ENCODE measurements around the gene BCL2L12. TPM values are rescaled to one million over a fixed set of nuclear protein-coding genes. Genes with fewer than 3 reads are reported as not detected.

Gene BCL2L12
- total RNA-seq, 1 donor from 2014 or later, result 17.0 TPM

GRCh38 chr19:49678985-49679770 lies 13.4 kb downstream of the BCL2L12 start:
- Histone ChIP-seq H3K36me3 (peaks cover 38% of the 10 kb centered on the region), H3K9me3 (no peaks in the 10 kb centered on the region), H3K4me1 (peaks cover 37% of the 10 kb centered on the region), H3K27ac (peak overlapping the region; percentile 92), H3K4me3 (no peak overlapping the region), H3K27me3 (ENCODE audit: low read depth) (no peaks in the 10 kb centered on the region)
- intact Hi-C loops (cut with DNase I), result no loop called here
- ATAC-seq (no peak), DNase-seq (no peak)
- TF ChIP-seq CTCF (IDR thresholded peaks at IDR 0.05), result no peak

- intact Hi-C loops (cut with DNase I), result no loop called here
- TF ChIP-seq CTCF (IDR thresholded peaks at IDR 0.05), result no peak
- Histone ChIP-seq H3K4me3 (no peak overlapping the region), H3K9me3 (no peaks in the 10 kb centered on the region), H3K36me3 (peaks cover 45% of the 10 kb centered on the region), H3K27ac (peak overlapping the region; percentile 67), H3K27me3 (ENCODE audit: low read depth) (no peaks in the 10 kb centered on the region), H3K4me1 (peaks cover 37% of the 10 kb centered on the region)
- ATAC-seq (no peak), DNase-seq (no peak)
Observed at GRCh38 chr19:49679771-49680413, 14.2 kb downstream of the BCL2L12 start.

GRCh38 chr19:49680421-49681351 lies 15.0 kb downstream of the BCL2L12 start:
- ATAC-seq, result peak; percentile 23 to 57
- H3K4me1 ChIP-seq, result peaks cover 36% of the 10 kb centered on the region
- intact Hi-C loops (cut with DNase I), result no loop called here
- H3K4me3 ChIP-seq, result peak overlapping the region; percentile 35
- DNase-seq, result peak; percentile 93
- no peaks in the 10 kb centered on the region for H3K9me3 ChIP-seq
- H3K36me3 ChIP-seq, result peaks cover 53% of the 10 kb centered on the region
- peak; percentile 100 for TF ChIP-seq CTCF (IDR thresholded peaks at IDR 0.05)
- peak overlapping the region; percentile 67 for H3K27ac ChIP-seq
- H3K27me3 ChIP-seq (ENCODE audit: low read depth), result no peaks in the 10 kb centered on the region

GRCh38 chr19:49681830-49682229 lies 16.1 kb downstream of the BCL2L12 start:
- ATAC-seq (no peak), DNase-seq (no peak)
- peaks cover 63% of the 10 kb centered on the region for H3K36me3 ChIP-seq
- no peaks in the 10 kb centered on the region for H3K27me3 ChIP-seq (ENCODE audit: low read depth)
- intact Hi-C loops (cut with DNase I), result no loop called here
- no peaks in the 10 kb centered on the region for H3K9me3 ChIP-seq
- no peak for TF ChIP-seq CTCF (IDR thresholded peaks at IDR 0.05)
- H3K4me3 ChIP-seq, result no peak overlapping the region
- peaks cover 30% of the 10 kb centered on the region for H3K4me1 ChIP-seq
- no peak overlapping the region for H3K27ac ChIP-seq

GRCh38 chr19:49682274-49682673 lies 16.5 kb downstream of the BCL2L12 start:
- no peak for TF ChIP-seq CTCF (IDR thresholded peaks at IDR 0.05)
- Histone ChIP-seq H3K4me1 (peaks cover 30% of the 10 kb centered on the region), H3K9me3 (no peaks in the 10 kb centered on the region), H3K4me3 (no peak overlapping the region), H3K27me3 (ENCODE audit: low read depth) (no peaks in the 10 kb centered on the region), H3K36me3 (peaks cover 67% of the 10 kb centered on the region), H3K27ac (no peak overlapping the region)
- ATAC-seq (no peak), DNase-seq (no peak)
- intact Hi-C loops (cut with DNase I), result no loop called here

Data from lower lobe of right lung (tissue), 2 donors.